GM21529 (cell line): ENCODE results near the gene SASH3.
"Not testable (repeated sequence)": the region's sequence is repeated elsewhere in the genome, so short reads cannot be mapped to it uniquely, and the experiment has no call there.

Source experiments
- ATAC-seq: cut with Tn5 transposase; IDR thresholded peaks from one replicate; pipeline ENCODE4 v1.9.1; 2021; ENCODE audit not compliant: unreplicated experiment

The SASH3 gene

GRCh38 chrX:129779747-129780146 is at the start of gene SASH3:
SASH3 (plus strand) TSS chrX:129779949; CDS start chrX:129780098, 149 bp downstream.
- ATAC-seq: peak; percentile 35

GRCh38 chrX:129731228-129731627 is 48.5 kb upstream of the SASH3 start:
- ATAC-seq: no peak

- ATAC-seq: no peak
Measured at GRCh38 chrX:129732857-129733256, 46.9 kb upstream of the SASH3 start.

- ATAC-seq: no peak
Measured at GRCh38 chrX:129733335-129733734, 46.4 kb upstream of the SASH3 start.

- no peak for ATAC-seq
Measured at GRCh38 chrX:129736491-129736890, 43.3 kb upstream of the SASH3 start.

GRCh38 chrX:129737916-129738315 is 41.8 kb upstream of the SASH3 start:
- peak; percentile 54 for ATAC-seq

- ATAC-seq: no peak
Measured at GRCh38 chrX:129738466-129739308, 41.1 kb upstream of the SASH3 start, which contains the start of gene XPNPEP2. XPNPEP2 (plus strand) TSS chrX:129738979; CDS start chrX:129739214, 235 bp downstream.

GRCh38 chrX:129739578-129739977 is 40.2 kb upstream of the SASH3 start:
- no peak for ATAC-seq

GRCh38 chrX:129741880-129742758 is 37.6 kb upstream of the SASH3 start:
- no peak for ATAC-seq

- not testable (repeated sequence) for ATAC-seq
Measured at GRCh38 chrX:129742759-129743152, 37.0 kb upstream of the SASH3 start.

- ATAC-seq: no peak
Measured at GRCh38 chrX:129743821-129744220, 35.9 kb upstream of the SASH3 start.

GRCh38 chrX:129744861-129745321 is 34.9 kb upstream of the SASH3 start:
- ATAC-seq: no peak

- no peak for ATAC-seq
Measured at GRCh38 chrX:129746557-129747470, 32.9 kb upstream of the SASH3 start.

- ATAC-seq: no peak
Measured at GRCh38 chrX:129747533-129747932, 32.2 kb upstream of the SASH3 start.

GRCh38 chrX:129748305-129748704 is 31.4 kb upstream of the SASH3 start:
- ATAC-seq: no peak

- no peak for ATAC-seq
Measured at GRCh38 chrX:129749069-129749468, 30.7 kb upstream of the SASH3 start.

GRCh38 chrX:129750971-129751370 is 28.8 kb upstream of the SASH3 start:
- ATAC-seq: no peak

GRCh38 chrX:129754056-129755024 is 25.4 kb upstream of the SASH3 start:
- no peak for ATAC-seq
